ENCODE data around the gene DSTYK. TPM values are rescaled to one million over a fixed set of nuclear protein-coding genes. Genes with fewer than 3 reads are reported as not detected.
"Not testable (repeated sequence)": the region's sequence is repeated elsewhere in the genome, so short reads cannot be mapped to it uniquely, and the experiment has no call there.

DSTYK gene
- total and polyA plus RNA-seq, 9 donors, result 8.8 to 20.0 (median 18.0) TPM

- H3K27ac ChIP-seq, result no peak overlapping the region
- peaks cover 8% of the 10 kb centered on the region for H3K4me1 ChIP-seq (ENCODE audit: insufficient read depth)
Measured at GRCh38 chr1:205183676-205184335, 27.7 kb downstream of the DSTYK start.

GRCh38 chr1:205182930-205183329 is 28.6 kb downstream of the DSTYK start:
- peaks cover 6% of the 10 kb centered on the region for H3K4me1 ChIP-seq (ENCODE audit: insufficient read depth)
- no peaks in the 10 kb centered on the region for H3K27me3 ChIP-seq
- no peaks in the 10 kb centered on the region for H3K36me3 ChIP-seq
- no peaks in the 10 kb centered on the region for H3K9me3 ChIP-seq
- no peak overlapping the region for H3K27ac ChIP-seq
- no peak for TF ChIP-seq POLR2A (IDR thresholded peaks at IDR 0.05)
- no peak for TF ChIP-seq CTCF (IDR thresholded peaks at IDR 0.05)
- no peak for TF ChIP-seq EP300 (IDR thresholded peaks at IDR 0.05)
- DNase-seq, result no peak
- WGBS, 3 donors, result 92 to 96% (median 93%) methylated on average over 2 of the region's 2 CpGs
- intact Hi-C loops (cut with DNase I), result no loop called here
- no peak overlapping the region for H3K4me3 ChIP-seq

More at GRCh38 chr1:205183676-205184335, 27.7 kb downstream of the DSTYK start:
- TF ChIP-seq CTCF (IDR thresholded peaks at IDR 0.05) (no peak), POLR2A (IDR thresholded peaks at IDR 0.05) (no peak), EP300 (IDR thresholded peaks at IDR 0.05) (no peak)
- no peak overlapping the region for H3K4me3 ChIP-seq
- 49 to 65% (median 56%) methylated on average over 4 of the region's 4 CpGs for WGBS, 3 donors
- H3K36me3 ChIP-seq, result no peaks in the 10 kb centered on the region
- H3K27me3 ChIP-seq, result no peaks in the 10 kb centered on the region
- intact Hi-C loops (cut with DNase I), result no loop called here
- DNase-seq, result no peak
- no peaks in the 10 kb centered on the region for H3K9me3 ChIP-seq

GRCh38 chr1:205180331-205180730 is 31.2 kb downstream of the DSTYK start:
- H3K36me3 ChIP-seq; H3K4me3 ChIP-seq; H3K27me3 ChIP-seq; H3K27ac ChIP-seq; H3K9me3 ChIP-seq; DNase-seq; intact Hi-C loops (cut with DNase I); H3K4me1 ChIP-seq (ENCODE audit: insufficient read depth): not testable (repeated sequence)
- 72 to 81% (median 77%) methylated on average over 7 of the region's 7 CpGs for WGBS, 3 donors

GRCh38 chr1:205179842-205180241 is 31.7 kb downstream of the DSTYK start:
- Histone ChIP-seq H3K9me3 (no peaks in the 10 kb centered on the region), H3K4me3 (no peak overlapping the region), H3K27me3 (no peaks in the 10 kb centered on the region), H3K36me3 (no peaks in the 10 kb centered on the region), H3K27ac (no peak overlapping the region), H3K4me1 (ENCODE audit: insufficient read depth) (peaks cover 4% of the 10 kb centered on the region)
- DNase-seq, result no peak
- 52 to 58% (median 57%) methylated on average over 2 of the region's 2 CpGs for WGBS, 3 donors
- intact Hi-C loops (cut with DNase I), result no loop called here
- no peak for TF ChIP-seq EP300 (IDR thresholded peaks at IDR 0.05)
- no peak for TF ChIP-seq CTCF (IDR thresholded peaks at IDR 0.05)
- TF ChIP-seq POLR2A (IDR thresholded peaks at IDR 0.05), result no peak

- H3K9me3 ChIP-seq, result no peaks in the 10 kb centered on the region
- 83 to 92% (median 84%) methylated on average over 4 of the region's 4 CpGs for WGBS, 3 donors
- H3K36me3 ChIP-seq, result no peaks in the 10 kb centered on the region
- intact Hi-C loops (cut with DNase I), result no loop called here
- no peak overlapping the region for H3K4me3 ChIP-seq
- H3K4me1 ChIP-seq (ENCODE audit: insufficient read depth), result peaks cover 4% of the 10 kb centered on the region
- no peak for DNase-seq
- H3K27ac ChIP-seq, result no peak overlapping the region
- no peak for TF ChIP-seq CTCF (IDR thresholded peaks at IDR 0.05)
- no peak for TF ChIP-seq EP300 (IDR thresholded peaks at IDR 0.05)
- no peak for TF ChIP-seq POLR2A (IDR thresholded peaks at IDR 0.05)
- H3K27me3 ChIP-seq, result no peaks in the 10 kb centered on the region
Measured at GRCh38 chr1:205172729-205173366, 38.7 kb downstream of the DSTYK start.
